H1 (cell line): ENCODE data around the gene ADCY9. TPM values are rescaled to one million over a fixed set of nuclear protein-coding genes. Genes with fewer than 3 reads are reported as not detected.

Experiments used
- FOSL1 ChIP-seq: IDR thresholded peaks from 2 replicates; pipeline ENCODE4 v1.6.1; 2011; ENCODE audit warnings: mild to moderate bottlenecking, low read depth, low read length, moderate library complexity; ENCODE audit not compliant: insufficient read depth
- SP4 ChIP-seq: IDR thresholded peaks from 2 replicates; pipeline ENCODE4 v1.6.1; 2012; ENCODE audit warnings: low read length, inconsistent platforms
- polyA plus RNA-seq, 7 experiments: library from polyadenylated mRNA; depleted of rRNA in 3 of 7; stranded (reverse) in 5 of 7; unstranded in 2 of 7; fragments of >200 nt in 5 of 7; fragments of 200-250 nt in 2 of 7; gene quantifications; 1 replicate in 5 of 7; 2 replicates in 1 of 7; 4 replicates in 1 of 7; pipeline versions ENCODE4 v1.2.1 to v1.2.3, GENCODE V29; 2011 to 2013; ENCODE audit warnings: missing spikeins in 2 of 7, mixed read lengths in 2 of 7
- total RNA-seq: library from RNA; stranded (reverse); fragmentation: NEBNext Ultra II Directional; extraction: Animal tissue kit (Norgen Biotek cat#: 25700); gene quantifications from 2 replicates; pipeline ENCODE4 v1.2.1, GENCODE V29; 2021

ADCY9 gene
- total and polyA plus RNA-seq, 2 of the 8 experiments (the other 6 are each of a cell fraction or from before 2014, with no cell fraction given): 5.4 to 13.1 TPM

- TF ChIP-seq FOSL1 (no peak), SP4 (no peak)
Observed at GRCh38 chr16:4010225-4011158, 105.8 kb downstream of the ADCY9 start (continued).
